Mucosa of gallbladder (tissue), 1 donor: ENCODE measurements around the gene CCNB2. TPM values are rescaled to one million over a fixed set of nuclear protein-coding genes. Genes with fewer than 3 reads are reported as not detected.
"Not testable (repeated sequence)": the region's sequence is repeated elsewhere in the genome, so short reads cannot be mapped to it uniquely, and the experiment has no call there.

ENCODE experiments used
- DNase-seq: peaks from one replicate; pipeline ENCODE4 v3.0.0-alpha.2; 2020; ENCODE audit warnings: low spot score
- total RNA-seq: library from RNA; stranded (reverse); gene quantifications from one replicate; pipeline ENCODE4 v1.2.1, GENCODE V29; 2021
- donor health status: DM: no; HTN: no; CAD: no.

Gene CCNB2
- total RNA-seq, 1 donor from 2014 or later, result 2.2 TPM

- no peak for DNase-seq
Measured at GRCh38 chr15:59133929-59134427, 29.0 kb downstream of the CCNB2 start.

GRCh38 chr15:59137566-59137965, 32.6 kb downstream of the CCNB2 start:
- DNase-seq, result no peak

GRCh38 chr15:59138243-59138642, 33.3 kb downstream of the CCNB2 start:
- DNase-seq, result peak; percentile 20

- DNase-seq, result no peak
Measured at GRCh38 chr15:59140422-59141226, 35.7 kb downstream of the CCNB2 start.

- DNase-seq, result no peak
Measured at GRCh38 chr15:59143281-59143680, 38.3 kb downstream of the CCNB2 start.

GRCh38 chr15:59144594-59144993, 39.6 kb downstream of the CCNB2 start:
- DNase-seq, result not testable (repeated sequence)

GRCh38 chr15:59147666-59148065, 42.7 kb downstream of the CCNB2 start:
- no peak for DNase-seq

GRCh38 chr15:59148153-59148833, 43.3 kb downstream of the CCNB2 start:
- no peak for DNase-seq

GRCh38 chr15:59150185-59150584, 45.2 kb downstream of the CCNB2 start:
- DNase-seq, result no peak

GRCh38 chr15:59152694-59153450, 47.9 kb downstream of the CCNB2 start:
- no peak for DNase-seq

- DNase-seq, result no peak
Measured at GRCh38 chr15:59153466-59153865, 48.5 kb downstream of the CCNB2 start.

GRCh38 chr15:59154243-59154642, 49.3 kb downstream of the CCNB2 start:
- DNase-seq, result no peak

GRCh38 chr15:59155431-59155830, 50.5 kb downstream of the CCNB2 start:
- DNase-seq, result no peak

GRCh38 chr15:59157396-59157795, 52.5 kb downstream of the CCNB2 start:
- DNase-seq, result no peak

GRCh38 chr15:59157840-59158700, 53.1 kb downstream of the CCNB2 start:
- DNase-seq, result no peak

GRCh38 chr15:59158701-59159034, 53.7 kb downstream of the CCNB2 start:
- DNase-seq, result no peak

- no peak for DNase-seq
Measured at GRCh38 chr15:59159210-59159609, 54.3 kb downstream of the CCNB2 start.

GRCh38 chr15:59160880-59161593, 56.1 kb downstream of the CCNB2 start:
- no peak for DNase-seq

GRCh38 chr15:59162080-59162479, 57.1 kb downstream of the CCNB2 start:
- DNase-seq, result not testable (repeated sequence)

GRCh38 chr15:59165726-59166125, 60.8 kb downstream of the CCNB2 start:
- no peak for DNase-seq

- no peak for DNase-seq
Measured at GRCh38 chr15:59166166-59166565, 61.2 kb downstream of the CCNB2 start.
